ENCODE measurements around the gene EIF4E1B. TPM values are rescaled to one million over a fixed set of nuclear protein-coding genes. Genes with fewer than 3 reads are reported as not detected.

Gene EIF4E1B
- polyA plus RNA-seq, 1 donor from 2014 or later, result 0.82 TPM

DNA sequence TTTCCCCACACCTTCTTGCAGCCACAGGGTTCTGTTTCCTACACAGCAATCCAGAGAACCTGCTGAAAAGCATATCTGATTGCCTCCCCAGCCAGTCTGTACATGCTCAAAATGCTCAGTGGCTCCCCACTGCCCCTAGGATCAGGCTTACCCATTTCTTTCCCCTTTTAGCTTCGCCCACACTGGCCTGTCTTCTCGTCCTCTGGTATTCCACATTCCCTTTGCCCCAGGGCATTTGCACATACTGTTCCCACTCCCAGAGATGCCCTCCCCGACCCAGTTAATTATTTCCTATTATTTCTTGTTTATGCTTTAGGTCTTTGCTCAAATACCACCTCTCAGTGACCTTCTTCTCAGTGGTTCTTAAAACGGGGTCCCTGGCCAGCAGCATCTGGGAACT, 10.1 kb downstream of the EIF4E1B start:
- no peak overlapping the region for H3K4me2 ChIP-seq (ENCODE audit: low read length)
- no peaks in the 10 kb centered on the region for H3K9me3 ChIP-seq (ENCODE audit: low read length)
- H2AFZ ChIP-seq (ENCODE audit: low read depth, low read length), result no peak overlapping the region
- no peaks in the 10 kb centered on the region for H3K36me3 ChIP-seq (ENCODE audit: insufficient read depth, low read length)
- no peaks in the 10 kb centered on the region for H3F3A ChIP-seq (ENCODE audit: insufficient read depth, low read length, poor library complexity, severe bottlenecking)
- no peak overlapping the region for H3K27ac ChIP-seq (ENCODE audit: low read length)
- TF ChIP-seq RAD21 (conservative IDR thresholded peaks at IDR 0.05), result no peak
- no peak for TF ChIP-seq MXI1 (conservative IDR thresholded peaks at IDR 0.05; ENCODE audit: poor library complexity, severe bottlenecking)
- no peak for TF ChIP-seq TAF1 (IDR thresholded peaks at IDR 0.05; ENCODE audit: low read depth)
- TF ChIP-seq SMC3 (conservative IDR thresholded peaks at IDR 0.05; ENCODE audit: poor library complexity), result no peak
- no peak for TF ChIP-seq EP300 (conservative IDR thresholded peaks at IDR 0.05; ENCODE audit: poor library complexity, severe bottlenecking)
- TF ChIP-seq POLR2AphosphoS5 (IDR thresholded peaks at IDR 0.05), result no peak
- TF ChIP-seq, protein P1, sequence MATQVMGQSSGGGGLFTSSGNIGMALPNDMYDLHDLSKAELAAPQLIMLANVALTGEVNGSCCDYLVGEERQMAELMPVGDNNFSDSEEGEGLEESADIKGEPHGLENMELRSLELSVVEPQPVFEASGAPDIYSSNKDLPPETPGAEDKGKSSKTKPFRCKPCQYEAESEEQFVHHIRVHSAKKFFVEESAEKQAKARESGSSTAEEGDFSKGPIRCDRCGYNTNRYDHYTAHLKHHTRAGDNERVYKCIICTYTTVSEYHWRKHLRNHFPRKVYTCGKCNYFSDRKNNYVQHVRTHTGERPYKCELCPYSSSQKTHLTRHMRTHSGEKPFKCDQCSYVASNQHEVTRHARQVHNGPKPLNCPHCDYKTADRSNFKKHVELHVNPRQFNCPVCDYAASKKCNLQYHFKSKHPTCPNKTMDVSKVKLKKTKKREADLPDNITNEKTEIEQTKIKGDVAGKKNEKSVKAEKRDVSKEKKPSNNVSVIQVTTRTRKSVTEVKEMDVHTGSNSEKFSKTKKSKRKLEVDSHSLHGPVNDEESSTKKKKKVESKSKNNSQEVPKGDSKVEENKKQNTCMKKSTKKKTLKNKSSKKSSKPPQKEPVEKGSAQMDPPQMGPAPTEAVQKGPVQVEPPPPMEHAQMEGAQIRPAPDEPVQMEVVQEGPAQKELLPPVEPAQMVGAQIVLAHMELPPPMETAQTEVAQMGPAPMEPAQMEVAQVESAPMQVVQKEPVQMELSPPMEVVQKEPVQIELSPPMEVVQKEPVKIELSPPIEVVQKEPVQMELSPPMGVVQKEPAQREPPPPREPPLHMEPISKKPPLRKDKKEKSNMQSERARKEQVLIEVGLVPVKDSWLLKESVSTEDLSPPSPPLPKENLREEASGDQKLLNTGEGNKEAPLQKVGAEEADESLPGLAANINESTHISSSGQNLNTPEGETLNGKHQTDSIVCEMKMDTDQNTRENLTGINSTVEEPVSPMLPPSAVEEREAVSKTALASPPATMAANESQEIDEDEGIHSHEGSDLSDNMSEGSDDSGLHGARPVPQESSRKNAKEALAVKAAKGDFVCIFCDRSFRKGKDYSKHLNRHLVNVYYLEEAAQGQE (IDR thresholded peaks at IDR 0.05; ENCODE audit: borderline replicate concordance), result no peak
- TF ChIP-seq, protein P2, sequence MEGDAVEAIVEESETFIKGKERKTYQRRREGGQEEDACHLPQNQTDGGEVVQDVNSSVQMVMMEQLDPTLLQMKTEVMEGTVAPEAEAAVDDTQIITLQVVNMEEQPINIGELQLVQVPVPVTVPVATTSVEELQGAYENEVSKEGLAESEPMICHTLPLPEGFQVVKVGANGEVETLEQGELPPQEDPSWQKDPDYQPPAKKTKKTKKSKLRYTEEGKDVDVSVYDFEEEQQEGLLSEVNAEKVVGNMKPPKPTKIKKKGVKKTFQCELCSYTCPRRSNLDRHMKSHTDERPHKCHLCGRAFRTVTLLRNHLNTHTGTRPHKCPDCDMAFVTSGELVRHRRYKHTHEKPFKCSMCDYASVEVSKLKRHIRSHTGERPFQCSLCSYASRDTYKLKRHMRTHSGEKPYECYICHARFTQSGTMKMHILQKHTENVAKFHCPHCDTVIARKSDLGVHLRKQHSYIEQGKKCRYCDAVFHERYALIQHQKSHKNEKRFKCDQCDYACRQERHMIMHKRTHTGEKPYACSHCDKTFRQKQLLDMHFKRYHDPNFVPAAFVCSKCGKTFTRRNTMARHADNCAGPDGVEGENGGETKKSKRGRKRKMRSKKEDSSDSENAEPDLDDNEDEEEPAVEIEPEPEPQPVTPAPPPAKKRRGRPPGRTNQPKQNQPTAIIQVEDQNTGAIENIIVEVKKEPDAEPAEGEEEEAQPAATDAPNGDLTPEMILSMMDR (IDR thresholded peaks at IDR 0.05; ENCODE audit: poor library complexity, severe bottlenecking), result no peak
- no peaks in the 10 kb centered on the region for H3K9me2 ChIP-seq (ENCODE audit: insufficient read depth, low read length)
- no peaks in the 10 kb centered on the region for H4K20me1 ChIP-seq (ENCODE audit: insufficient read depth)
- no peaks in the 10 kb centered on the region for H3K79me2 ChIP-seq (replicated peaks; ENCODE audit: insufficient read depth, low read length)
- H3K9ac ChIP-seq (ENCODE audit: low read length), result no peak overlapping the region
- no peak overlapping the region for H3K4me3 ChIP-seq (ENCODE audit: low read length)
- no peaks in the 10 kb centered on the region for H3K27me3 ChIP-seq (ENCODE audit: insufficient read depth, low read depth, low read length)

GRCh38 chr5:176642675-176643490, 12.4 kb downstream of the EIF4E1B start:
- no peaks in the 10 kb centered on the region for H4K20me1 ChIP-seq (ENCODE audit: insufficient read depth)
- no peaks in the 10 kb centered on the region for H3K9me2 ChIP-seq (ENCODE audit: insufficient read depth, low read length)
- no peaks in the 10 kb centered on the region for H3K27me3 ChIP-seq (ENCODE audit: insufficient read depth, low read depth, low read length)
- no peaks in the 10 kb centered on the region for H3K79me2 ChIP-seq (replicated peaks; ENCODE audit: insufficient read depth, low read length)
- no peak overlapping the region for H3K27ac ChIP-seq (ENCODE audit: low read length)
- H2AFZ ChIP-seq (ENCODE audit: low read depth, low read length), result no peak overlapping the region
- H3K4me2 ChIP-seq (ENCODE audit: low read length), result no peak overlapping the region
- H3K36me3 ChIP-seq (ENCODE audit: insufficient read depth, low read length), result no peaks in the 10 kb centered on the region
- H3K9ac ChIP-seq (ENCODE audit: low read length), result no peak overlapping the region
- no peaks in the 10 kb centered on the region for H3F3A ChIP-seq (ENCODE audit: insufficient read depth, low read length, poor library complexity, severe bottlenecking)
- no peak overlapping the region for H3K4me3 ChIP-seq (ENCODE audit: low read length)
- no peak for TF ChIP-seq TAF1 (IDR thresholded peaks at IDR 0.05; ENCODE audit: low read depth)
- no peak for TF ChIP-seq EP300 (conservative IDR thresholded peaks at IDR 0.05; ENCODE audit: poor library complexity, severe bottlenecking)
- no peak for TF ChIP-seq SMC3 (conservative IDR thresholded peaks at IDR 0.05; ENCODE audit: poor library complexity)
- TF ChIP-seq POLR2AphosphoS5 (IDR thresholded peaks at IDR 0.05), result no peak
- TF ChIP-seq EZH2 (IDR thresholded peaks at IDR 0.05; ENCODE audit: borderline replicate concordance, insufficient read depth, low read length, poor library complexity, severe bottlenecking), result no peak
- TF ChIP-seq MXI1 (conservative IDR thresholded peaks at IDR 0.05; ENCODE audit: poor library complexity, severe bottlenecking), result no peak
- TF ChIP-seq, protein P2 (IDR thresholded peaks at IDR 0.05; ENCODE audit: poor library complexity, severe bottlenecking), result no peak
- TF ChIP-seq RAD21 (conservative IDR thresholded peaks at IDR 0.05), result no peak
- TF ChIP-seq, protein P1 (IDR thresholded peaks at IDR 0.05; ENCODE audit: borderline replicate concordance), result no peak
- no peaks in the 10 kb centered on the region for H3K9me3 ChIP-seq (ENCODE audit: low read length)

Data from neural cell (in vitro differentiated cells).